Measurements from ENCODE around the gene TNNI3.
A peak's percentile ranks its signal among the peaks of the same experiment; 100 is the strongest.
"Not testable (repeated sequence)": the region's sequence is repeated elsewhere in the genome, so short reads cannot be mapped to it uniquely, and the experiment has no call there.

The TNNI3 gene

DNA sequence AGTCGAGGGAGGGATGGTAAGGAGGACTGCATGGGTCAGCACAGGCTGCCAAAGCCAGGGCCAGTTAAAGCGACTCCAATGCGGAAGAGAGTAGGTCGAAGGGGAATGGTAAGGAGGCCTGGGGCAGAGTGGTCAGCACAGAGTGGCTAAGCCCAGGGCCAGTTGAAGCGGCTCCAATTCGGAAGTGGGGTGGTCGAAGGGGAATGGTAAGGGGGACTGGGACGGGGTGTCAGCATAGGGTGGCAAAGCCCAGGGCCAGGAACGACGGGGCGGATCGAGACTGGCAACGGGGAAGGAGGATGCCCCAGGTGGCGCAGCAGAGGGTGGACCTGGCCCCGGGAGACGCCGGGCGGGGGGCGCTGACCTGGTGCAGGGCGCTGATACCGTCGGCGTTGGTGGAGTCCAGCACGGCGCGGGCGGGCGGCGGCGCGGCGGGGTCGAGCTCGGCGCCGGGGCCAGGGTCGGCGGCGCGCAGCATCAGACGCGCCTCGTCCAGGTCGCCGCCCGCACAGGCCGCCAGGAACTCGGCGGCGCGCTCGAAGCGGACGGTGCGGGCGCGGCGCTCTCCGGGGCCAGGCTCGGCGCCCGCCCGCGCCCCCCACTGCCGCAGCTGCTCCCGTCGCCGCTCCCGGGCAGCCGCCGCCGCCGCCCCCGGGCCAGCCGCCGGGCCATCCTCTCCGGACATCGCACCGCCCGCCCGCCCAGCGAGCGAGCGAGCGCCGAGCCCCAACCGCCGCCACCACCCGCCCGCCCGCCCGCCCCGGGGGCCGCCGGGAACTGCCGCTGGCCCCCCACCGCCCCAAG lies 40.5 kb downstream of the TNNI3 start, which contains the start of gene PPP1R12C:
PPP1R12C (minus strand) TSS at position 779 of the 804 bp plus-strand sequence; CDS start at position 685, 94 bp downstream.
- Histone ChIP-seq H3K4me3 (peak within 1 kb of the TSS; percentile 67 to 90 (median 85)), H3K27ac (peak within 1 kb of the TSS in 20 of 21 experiments; percentile 62 to 89 (median 82))

DNA sequence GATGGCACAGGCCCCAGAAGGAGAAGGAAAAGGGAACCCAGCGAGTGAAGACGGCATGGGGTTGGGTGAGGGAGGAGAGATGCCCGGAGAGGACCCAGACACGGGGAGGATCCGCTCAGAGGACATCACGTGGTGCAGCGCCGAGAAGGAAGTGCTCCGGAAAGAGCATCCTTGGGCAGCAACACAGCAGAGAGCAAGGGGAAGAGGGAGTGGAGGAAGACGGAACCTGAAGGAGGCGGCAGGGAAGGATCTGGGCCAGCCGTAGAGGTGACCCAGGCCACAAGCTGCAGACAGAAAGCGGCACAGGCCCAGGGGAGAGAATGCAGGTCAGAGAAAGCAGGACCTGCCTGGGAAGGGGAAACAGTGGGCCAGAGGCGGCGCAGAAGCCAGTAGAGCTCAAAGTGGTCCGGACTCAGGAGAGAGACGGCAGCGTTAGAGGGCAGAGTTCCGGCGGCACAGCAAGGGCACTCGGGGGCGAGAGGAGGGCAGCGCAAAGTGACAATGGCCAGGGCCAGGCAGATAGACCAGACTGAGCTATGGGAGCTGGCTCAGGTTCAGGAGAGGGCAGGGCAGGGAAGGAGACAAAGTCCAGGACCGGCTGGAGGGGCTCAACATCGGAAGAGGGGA lies 41.2 kb downstream of the TNNI3 start:
- peak overlapping the region; percentile 67 to 90 (median 85) for H3K4me3 ChIP-seq
- peak overlapping the region in 20 of 21 experiments; percentile 62 to 89 (median 82) for H3K27ac ChIP-seq

DNA sequence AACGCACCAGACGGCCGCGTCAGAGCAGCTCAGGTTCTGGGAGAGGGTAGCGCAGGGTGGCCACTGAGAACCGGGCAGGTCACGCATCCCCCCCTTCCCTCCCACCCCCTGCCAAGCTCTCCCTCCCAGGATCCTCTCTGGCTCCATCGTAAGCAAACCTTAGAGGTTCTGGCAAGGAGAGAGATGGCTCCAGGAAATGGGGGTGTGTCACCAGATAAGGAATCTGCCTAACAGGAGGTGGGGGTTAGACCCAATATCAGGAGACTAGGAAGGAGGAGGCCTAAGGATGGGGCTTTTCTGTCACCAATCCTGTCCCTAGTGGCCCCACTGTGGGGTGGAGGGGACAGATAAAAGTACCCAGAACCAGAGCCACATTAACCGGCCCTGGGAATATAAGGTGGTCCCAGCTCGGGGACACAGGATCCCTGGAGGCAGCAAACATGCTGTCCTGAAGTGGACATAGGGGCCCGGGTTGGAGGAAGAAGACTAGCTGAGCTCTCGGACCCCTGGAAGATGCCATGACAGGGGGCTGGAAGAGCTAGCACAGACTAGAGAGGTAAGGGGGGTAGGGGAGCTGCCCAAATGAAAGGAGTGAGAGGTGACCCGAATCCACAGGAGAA lies 42.0 kb downstream of the TNNI3 start:
- Histone ChIP-seq H3K27ac (peak overlapping the region in 16 of 21 experiments; percentile 49 to 89 (median 83)), H3K4me3 (peak overlapping the region in 6 of 7 experiments; percentile 67 to 90 (median 88))

DNA sequence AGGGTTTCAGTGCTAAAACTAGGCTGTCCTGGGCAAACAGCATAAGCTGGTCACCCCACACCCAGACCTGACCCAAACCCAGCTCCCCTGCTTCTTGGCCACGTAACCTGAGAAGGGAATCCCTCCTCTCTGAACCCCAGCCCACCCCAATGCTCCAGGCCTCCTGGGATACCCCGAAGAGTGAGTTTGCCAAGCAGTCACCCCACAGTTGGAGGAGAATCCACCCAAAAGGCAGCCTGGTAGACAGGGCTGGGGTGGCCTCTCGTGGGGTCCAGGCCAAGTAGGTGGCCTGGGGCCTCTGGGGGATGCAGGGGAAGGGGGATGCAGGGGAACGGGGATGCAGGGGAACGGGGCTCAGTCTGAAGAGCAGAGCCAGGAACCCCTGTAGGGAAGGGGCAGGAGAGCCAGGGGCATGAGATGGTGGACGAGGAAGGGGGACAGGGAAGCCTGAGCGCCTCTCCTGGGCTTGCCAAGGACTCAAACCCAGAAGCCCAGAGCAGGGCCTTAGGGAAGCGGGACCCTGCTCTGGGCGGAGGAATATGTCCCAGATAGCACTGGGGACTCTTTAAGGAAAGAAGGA lies 42.9 kb downstream of the TNNI3 start:
- Histone ChIP-seq H3K4me3 (no peak overlapping the region), H3K27ac (peak overlapping the region in 8 of 21 experiments; percentile 34 to 92 (median 72))

DNA sequence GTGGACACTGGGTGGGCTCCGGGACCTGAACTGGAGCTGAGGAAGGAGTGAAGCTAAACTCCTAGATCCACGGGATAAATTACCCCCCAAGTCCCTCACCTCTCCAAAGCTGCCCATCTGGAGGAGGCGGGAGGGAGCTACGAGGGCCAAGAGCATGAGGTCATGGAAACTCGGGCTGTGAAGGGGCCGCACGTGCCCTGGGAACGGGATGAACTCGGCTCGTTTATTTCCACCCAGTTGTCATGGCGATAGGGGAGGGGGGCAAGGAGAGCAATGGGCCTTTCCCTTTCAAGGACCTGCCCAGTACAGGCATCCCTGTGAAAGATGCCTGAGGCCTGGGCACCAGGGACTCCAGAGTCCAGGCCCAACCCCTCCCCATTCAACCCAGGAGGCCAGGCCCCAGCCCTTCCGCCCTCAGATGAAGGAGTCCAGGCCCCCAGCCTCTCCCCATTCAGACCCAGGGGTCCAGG lies 43.9 kb downstream of the TNNI3 start:
- Histone ChIP-seq H3K27ac (peak overlapping the region in 14 of 21 experiments; percentile 9 to 92 (median 70)), H3K4me3 (no peak overlapping the region)

DNA sequence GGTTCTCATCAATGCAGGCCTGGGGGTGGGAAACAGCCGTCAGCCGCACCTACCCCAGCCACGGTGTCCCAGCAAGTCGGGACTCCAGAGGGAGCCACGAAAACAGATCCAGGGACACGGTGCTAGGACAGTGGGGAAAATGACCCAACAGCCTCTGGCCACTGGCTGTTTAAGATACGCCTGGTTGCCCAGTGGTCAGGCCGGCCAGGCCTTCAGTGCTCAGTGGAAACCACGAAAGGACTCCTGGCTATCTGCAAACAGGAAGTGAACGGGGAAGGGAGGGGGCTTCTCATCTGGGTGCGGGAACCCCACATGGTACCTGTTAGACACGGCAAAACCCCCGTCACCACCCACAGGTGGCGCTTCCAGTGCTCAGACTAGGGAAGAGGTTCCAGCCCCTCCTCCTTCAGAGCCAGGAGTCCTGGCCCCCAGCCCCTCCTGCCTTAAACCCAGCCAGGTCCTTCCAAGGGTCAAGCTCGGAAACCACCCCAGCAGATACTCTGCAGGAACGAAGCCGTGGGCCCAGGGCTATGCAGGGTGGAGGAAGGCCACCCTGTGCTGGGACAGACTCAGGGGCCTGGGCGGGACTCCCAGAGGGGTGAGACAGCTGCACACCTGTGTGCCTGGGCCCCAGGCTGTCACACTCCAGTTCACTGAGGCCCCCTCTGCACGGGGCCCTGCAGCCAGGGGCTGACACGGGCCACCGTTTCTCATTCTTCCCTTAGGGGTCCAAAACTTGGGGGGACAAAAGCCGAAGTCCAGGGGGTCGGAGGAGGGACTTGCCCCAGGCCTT lies 44.6 kb downstream of the TNNI3 start:
- Histone ChIP-seq H3K27ac (peak overlapping the region in 14 of 21 experiments; percentile 2 to 92 (median 70)), H3K4me3 (no peak overlapping the region)

DNA sequence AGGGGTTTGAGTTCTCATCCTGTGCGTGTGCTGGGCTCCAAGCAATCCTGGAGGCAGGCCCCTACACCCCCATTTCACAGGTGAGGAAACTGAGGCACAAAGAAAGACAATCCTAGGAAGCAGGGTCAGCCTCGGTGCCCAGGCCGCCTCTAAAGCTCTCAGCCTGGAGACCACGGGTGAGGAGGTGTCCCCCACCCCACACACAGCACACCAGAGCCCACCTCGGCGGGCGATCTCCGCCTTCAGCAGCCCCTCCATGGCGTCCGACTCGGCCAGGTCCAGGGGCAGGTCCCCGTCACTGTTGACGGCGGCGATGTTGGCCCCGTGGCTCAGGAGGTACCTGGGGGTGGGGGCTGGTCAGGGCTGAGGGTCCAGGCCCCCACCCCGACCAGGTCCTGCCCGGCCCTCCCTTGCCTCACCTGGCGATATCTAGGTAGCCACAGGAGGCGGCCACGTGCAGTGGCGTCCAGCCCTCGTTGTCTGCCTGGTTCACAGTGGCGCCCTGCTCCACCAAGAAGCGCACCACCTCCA lies 45.2 kb downstream of the TNNI3 start:
- Histone ChIP-seq H3K4me3 (no peak overlapping the region), H3K27ac (peak overlapping the region in 9 of 21 experiments; percentile 16 to 92 (median 71))

DNA sequence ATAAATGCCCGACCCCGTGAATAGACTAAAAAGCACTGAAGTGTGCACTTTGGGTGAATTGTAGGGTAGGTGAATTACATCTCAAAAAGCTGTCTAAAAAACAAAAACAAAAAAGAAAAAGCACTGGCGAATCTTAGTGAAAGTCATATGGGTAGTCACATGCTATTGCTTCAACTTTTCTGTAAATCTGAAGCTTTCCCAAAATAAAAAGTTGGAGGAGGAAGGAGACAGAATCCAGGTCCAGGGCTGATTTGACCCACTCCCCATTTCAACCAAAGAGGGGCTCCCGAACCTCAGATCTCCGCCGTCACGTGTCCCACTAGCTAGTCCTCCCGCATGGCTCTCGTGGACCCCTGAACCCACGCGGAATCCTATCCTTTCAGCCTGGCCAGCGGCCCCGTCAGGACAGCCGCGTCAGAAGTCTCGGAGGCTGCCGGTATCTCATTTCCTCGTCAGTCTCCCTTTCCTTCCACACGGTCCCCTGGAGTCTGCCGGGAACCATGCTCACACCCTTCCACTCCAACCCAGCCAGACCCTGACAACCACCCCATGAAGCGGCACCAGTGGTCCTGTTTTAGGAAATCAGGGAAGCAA lies 46.2 kb downstream of the TNNI3 start:
- H3K4me3 ChIP-seq: no peak overlapping the region
- peak overlapping the region in 8 of 21 experiments; percentile 13 to 92 (median 50) for H3K27ac ChIP-seq

DNA sequence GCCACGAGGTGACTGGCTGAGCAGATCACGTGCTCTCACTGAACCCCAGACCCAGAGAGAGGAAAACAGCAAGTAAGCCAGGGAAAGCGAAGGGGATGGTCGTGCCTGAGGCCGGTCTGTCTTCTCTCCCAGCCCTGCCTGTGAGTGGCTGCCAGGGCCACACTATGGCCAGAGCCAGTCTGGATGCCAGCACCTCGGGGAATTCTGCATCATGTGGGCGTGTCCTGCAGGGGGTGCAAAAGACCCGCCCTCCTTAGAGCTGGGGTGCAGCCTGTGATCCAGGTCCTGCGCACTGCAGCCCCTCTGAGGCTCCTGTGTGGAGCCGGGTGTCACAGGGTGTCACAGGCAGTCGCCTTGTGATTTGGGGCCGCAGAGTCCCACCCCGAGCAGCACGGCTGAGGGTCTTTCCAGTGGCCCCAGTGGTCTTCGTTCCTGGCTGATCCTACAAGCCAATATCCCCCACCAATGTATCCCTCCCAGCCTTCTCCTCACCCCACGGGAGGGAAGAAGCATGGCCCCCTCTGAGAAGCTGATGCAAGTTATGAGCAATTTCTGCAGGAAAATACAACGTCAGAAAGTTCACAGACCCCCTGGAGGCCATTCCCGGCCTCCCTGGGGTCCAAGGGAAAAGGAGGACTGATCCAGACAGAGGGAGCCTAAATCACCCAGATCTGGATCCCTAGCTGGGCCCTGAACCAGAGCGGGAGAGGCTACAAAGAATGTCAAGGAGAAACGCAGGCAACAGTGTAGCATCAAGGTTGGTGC lies 47.8 kb downstream of the TNNI3 start:
- Histone ChIP-seq H3K4me3 (no peak overlapping the region), H3K27ac (no peak overlapping the region)

DNA sequence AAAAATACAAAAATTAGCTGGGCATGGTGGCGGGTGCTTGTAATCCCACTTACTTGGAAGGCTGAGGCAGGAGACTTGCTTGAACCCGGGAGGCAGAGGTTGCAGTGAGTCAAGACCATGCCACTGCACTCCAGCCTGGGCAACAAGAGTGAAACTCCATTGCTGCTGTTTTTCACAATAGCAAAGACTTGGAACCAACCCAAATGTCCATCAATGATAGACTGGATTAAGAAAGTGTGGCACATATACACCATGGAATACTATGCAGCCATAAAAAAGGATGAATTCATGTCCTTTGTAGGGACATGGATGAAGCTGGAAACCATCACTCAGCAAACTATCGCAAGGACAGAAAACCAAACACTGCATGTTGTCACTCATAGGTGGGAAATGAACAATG lies 50.3 kb downstream of the TNNI3 start:
- not testable (repeated sequence) for H3K27ac ChIP-seq, H3K4me3 ChIP-seq

DNA sequence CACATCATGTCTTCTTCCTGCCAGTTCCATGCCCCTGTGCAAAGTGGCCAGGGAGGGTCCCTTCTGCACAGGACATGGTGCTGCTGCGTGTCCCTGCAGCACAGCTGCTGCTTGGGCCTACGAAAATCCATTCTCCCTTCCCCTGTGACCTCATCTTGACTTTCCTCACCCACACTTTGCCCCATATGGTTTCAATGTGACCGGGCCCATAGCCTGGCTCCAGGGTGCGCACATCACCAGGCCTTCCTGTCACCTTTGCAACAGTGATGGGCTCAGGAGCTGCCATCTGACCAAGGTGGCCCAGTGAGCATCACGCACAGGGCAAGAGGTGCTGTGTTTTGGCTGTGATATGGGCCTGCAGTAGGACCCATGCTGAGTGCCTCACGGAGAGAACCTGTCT lies 50.9 kb downstream of the TNNI3 start:
- H3K27ac ChIP-seq: no peak overlapping the region
- no peak overlapping the region for H3K4me3 ChIP-seq

DNA sequence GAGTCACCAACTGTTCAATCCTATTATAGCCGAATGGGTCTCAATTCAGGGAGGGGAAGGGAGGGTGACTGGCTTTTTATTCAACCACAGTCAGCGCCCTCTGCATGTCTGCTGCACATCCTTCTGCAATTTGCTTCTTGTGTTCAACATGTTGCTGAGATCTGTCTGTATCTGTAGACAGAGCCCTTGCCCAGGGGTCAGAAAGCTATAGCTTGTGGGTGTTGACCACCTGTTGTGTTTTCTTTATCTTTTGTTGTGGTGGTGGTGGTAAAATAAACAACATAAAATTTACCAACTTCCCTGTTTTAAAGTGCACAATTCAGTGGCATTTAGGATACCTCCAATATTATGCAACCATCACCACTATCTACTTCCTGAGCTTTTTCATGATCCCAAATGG lies 52.3 kb downstream of the TNNI3 start:
- Histone ChIP-seq H3K4me3 (no peak overlapping the region), H3K27ac (no peak overlapping the region)

DNA sequence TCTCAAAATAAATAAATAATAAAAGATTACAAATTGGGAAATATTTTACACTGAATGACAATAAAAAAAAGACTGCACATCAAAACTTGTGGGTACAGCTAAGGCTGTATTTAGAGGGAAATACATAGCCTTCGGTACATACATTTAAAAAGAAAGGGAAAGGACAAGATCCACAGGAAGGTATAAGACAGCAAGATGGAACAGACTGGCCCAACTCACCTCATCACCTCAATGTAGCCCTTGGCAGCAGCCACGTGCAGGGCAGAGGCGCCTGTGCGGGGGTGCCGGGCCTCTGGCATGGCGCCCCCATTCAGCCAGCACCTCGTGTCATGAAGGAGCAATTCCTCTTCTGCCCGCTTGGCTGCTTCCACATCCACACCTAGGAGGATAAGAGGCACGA lies 54.3 kb downstream of the TNNI3 start:
- Histone ChIP-seq H3K27ac (no peak overlapping the region), H3K4me3 (no peak overlapping the region)

Measured in skin epidermis (tissue), 12 donors.